ENCODE results near the gene PRKRIP1.
"Not testable (repeated sequence)": the region's sequence is repeated elsewhere in the genome, so short reads cannot be mapped to it uniquely, and the experiment has no call there.

The PRKRIP1 gene

DNA sequence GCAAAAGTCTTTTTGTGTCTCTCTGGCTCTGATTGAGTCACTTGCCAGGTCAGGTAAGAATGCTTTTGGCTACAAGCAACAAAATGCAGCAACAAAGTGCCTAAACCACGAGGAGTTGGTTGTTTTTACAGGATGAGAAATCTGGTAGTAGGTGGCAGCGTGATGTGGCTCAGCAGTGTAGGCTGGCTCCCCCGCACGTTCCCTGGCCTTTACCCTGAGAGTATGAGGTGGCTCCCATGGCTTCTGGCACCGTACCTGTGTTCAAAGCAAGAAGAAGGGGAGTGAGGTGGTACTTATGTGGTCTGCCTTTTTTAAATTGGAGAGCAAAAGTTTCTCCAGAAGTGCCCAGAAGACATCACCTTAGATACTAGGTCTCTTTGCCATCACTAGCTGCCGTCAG lies 11.7 kb downstream of the PRKRIP1 start:
- H3K23ac ChIP-seq (ENCODE audit: low read length): no peak overlapping the region
- H3K4me1 ChIP-seq (ENCODE audit: control insufficient read depth, low read depth, low read length): no peaks in the 10 kb centered on the region
- H3K36me3 ChIP-seq (ENCODE audit: control insufficient read depth, insufficient read depth, low read length): peaks cover 12% of the 10 kb centered on the region
- no peak overlapping the region for H3K4ac ChIP-seq (ENCODE audit: low read depth, low read length)
- no peak overlapping the region for H3K9ac ChIP-seq (ENCODE audit: low read length)
- H3K4me2 ChIP-seq (ENCODE audit: low read length): no peak overlapping the region
- no CpG with 5 or more reads among the region's 6 CpGs for WGBS (ENCODE audit: extremely low coverage, insufficient coverage, low lambda C conversion rate)
- H3K79me2 ChIP-seq (ENCODE audit: control insufficient read depth, insufficient read depth, low read length): no peaks in the 10 kb centered on the region
- no peak overlapping the region for H2BK120ac ChIP-seq (ENCODE audit: low read depth, low read length)
- no peaks in the 10 kb centered on the region for H3K27me3 ChIP-seq (ENCODE audit: insufficient read depth, low read length, poor library complexity)
- no peak overlapping the region for H4K8ac ChIP-seq (ENCODE audit: low read depth, low read length)
- H3K56ac ChIP-seq (ENCODE audit: low read length): no peak overlapping the region
- H3K79me1 ChIP-seq (ENCODE audit: low read length): peaks cover 2% of the 10 kb centered on the region
- H2BK5ac ChIP-seq (ENCODE audit: low read length): no peak overlapping the region
- H3K18ac ChIP-seq (ENCODE audit: low read length): no peak overlapping the region
- H3K27ac ChIP-seq (ENCODE audit: low read depth, low read length): no peak overlapping the region
- no peak for DNase-seq
- no peak overlapping the region for H2BK15ac ChIP-seq (replicated peaks; ENCODE audit: low read depth)
- no peak overlapping the region for H4K5ac ChIP-seq (ENCODE audit: low read length)
- no peak overlapping the region for H2AK5ac ChIP-seq (ENCODE audit: low read length)
- no peak overlapping the region for H3K4me3 ChIP-seq (ENCODE audit: low read length)

DNA sequence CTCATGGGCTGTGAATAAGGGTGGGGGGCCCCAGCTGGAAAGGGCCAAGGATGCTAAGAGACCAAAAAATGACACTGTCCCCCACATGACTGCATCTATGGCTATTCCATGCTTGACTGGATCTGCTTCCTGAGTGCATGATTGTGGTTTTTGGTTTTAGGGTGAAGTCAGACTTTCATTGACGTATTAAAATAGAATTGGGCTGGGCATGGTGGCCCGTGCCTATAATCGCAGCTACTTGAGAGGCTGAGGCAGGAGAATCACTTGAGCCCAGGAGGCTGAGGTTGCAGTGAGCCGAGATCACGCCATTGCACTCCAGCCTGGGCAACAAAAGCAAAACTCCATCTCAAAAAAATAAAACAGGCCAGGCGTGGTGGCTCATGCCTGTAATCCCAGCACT lies 12.4 kb downstream of the PRKRIP1 start:
- H2AK5ac ChIP-seq (ENCODE audit: low read length); H4K5ac ChIP-seq (ENCODE audit: low read length); H3K23ac ChIP-seq (ENCODE audit: low read length); H3K27me3 ChIP-seq (ENCODE audit: insufficient read depth, low read length, poor library complexity); H3K4me2 ChIP-seq (ENCODE audit: low read length); H3K79me2 ChIP-seq (ENCODE audit: control insufficient read depth, insufficient read depth, low read length); H4K8ac ChIP-seq (ENCODE audit: low read depth, low read length); H3K4me1 ChIP-seq (ENCODE audit: control insufficient read depth, low read depth, low read length); H2BK5ac ChIP-seq (ENCODE audit: low read length); H3K27ac ChIP-seq (ENCODE audit: low read depth, low read length); H3K4ac ChIP-seq (ENCODE audit: low read depth, low read length); H2BK15ac ChIP-seq (replicated peaks; ENCODE audit: low read depth); H3K9ac ChIP-seq (ENCODE audit: low read length); DNase-seq; H3K79me1 ChIP-seq (ENCODE audit: low read length); H3K56ac ChIP-seq (ENCODE audit: low read length); H3K4me3 ChIP-seq (ENCODE audit: low read length); H3K18ac ChIP-seq (ENCODE audit: low read length); H2BK120ac ChIP-seq (ENCODE audit: low read depth, low read length): not testable (repeated sequence)
- peaks cover 12% of the 10 kb centered on the region for H3K36me3 ChIP-seq (ENCODE audit: control insufficient read depth, insufficient read depth, low read length)
- no CpG with 5 or more reads among the region's 6 CpGs for WGBS (ENCODE audit: extremely low coverage, insufficient coverage, low lambda C conversion rate)

DNA sequence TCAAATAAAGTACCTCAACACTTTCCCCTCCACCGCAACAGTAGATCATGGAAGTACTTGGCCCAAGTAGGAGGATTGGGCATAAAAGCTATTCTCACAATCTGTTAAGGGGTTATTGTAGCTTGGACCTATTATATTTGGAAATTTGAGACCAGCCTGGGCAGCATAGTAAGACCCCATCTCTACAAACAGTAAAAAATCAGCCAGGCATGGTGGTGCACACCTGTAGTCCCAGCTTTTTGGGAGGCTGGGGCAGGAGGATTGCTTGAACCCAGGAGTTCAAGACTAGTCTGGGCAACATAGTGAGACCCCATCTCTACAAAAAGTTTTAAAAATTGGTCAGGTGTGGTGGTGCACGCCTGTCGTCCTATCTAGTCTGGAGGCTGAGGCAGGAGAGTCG lies 13.2 kb downstream of the PRKRIP1 start:
- H3K4me3 ChIP-seq (ENCODE audit: low read length): no peak overlapping the region

DNA sequence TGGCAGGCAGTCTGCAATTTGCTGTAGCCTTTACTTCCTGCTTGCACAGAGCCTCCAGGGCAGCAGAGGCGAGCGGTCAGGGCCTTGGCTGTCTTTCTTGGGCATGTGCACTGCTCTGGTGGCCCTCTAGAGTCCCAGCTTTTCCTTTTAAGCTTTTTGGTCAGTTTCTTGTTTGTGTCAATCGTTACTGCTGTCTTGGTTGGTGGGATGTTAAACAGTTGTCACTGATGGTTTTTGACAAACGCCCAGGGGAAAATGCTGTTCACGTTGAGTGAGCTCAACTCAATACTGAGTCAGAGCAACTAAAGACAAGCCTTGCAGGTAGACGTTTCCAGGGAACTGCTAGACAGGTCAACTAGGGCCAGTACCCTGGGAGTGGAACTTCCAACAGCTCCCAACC lies 14.0 kb downstream of the PRKRIP1 start:
- Histone ChIP-seq H3K9ac (ENCODE audit: low read length) (no peak overlapping the region), H2AK5ac (ENCODE audit: low read length) (no peak overlapping the region), H3K79me1 (ENCODE audit: low read length) (peaks cover 3% of the 10 kb centered on the region), H2BK5ac (ENCODE audit: low read length) (no peak overlapping the region), H2BK120ac (ENCODE audit: low read depth, low read length) (no peak overlapping the region), H3K4me1 (ENCODE audit: control insufficient read depth, low read depth, low read length) (no peaks in the 10 kb centered on the region), H3K79me2 (ENCODE audit: control insufficient read depth, insufficient read depth, low read length) (no peaks in the 10 kb centered on the region), H3K4ac (ENCODE audit: low read depth, low read length) (no peak overlapping the region), H3K4me3 (ENCODE audit: low read length) (no peak overlapping the region), H3K4me2 (ENCODE audit: low read length) (no peak overlapping the region), H4K8ac (ENCODE audit: low read depth, low read length) (no peak overlapping the region), H3K27ac (ENCODE audit: low read depth, low read length) (no peak overlapping the region), H4K5ac (ENCODE audit: low read length) (no peak overlapping the region), H3K18ac (ENCODE audit: low read length) (no peak overlapping the region), H3K23ac (ENCODE audit: low read length) (no peak overlapping the region), H3K56ac (ENCODE audit: low read length) (no peak overlapping the region), H3K27me3 (ENCODE audit: insufficient read depth, low read length, poor library complexity) (no peaks in the 10 kb centered on the region), H3K36me3 (ENCODE audit: control insufficient read depth, insufficient read depth, low read length) (peaks cover 12% of the 10 kb centered on the region), H2BK15ac (replicated peaks; ENCODE audit: low read depth) (no peak overlapping the region)
- WGBS (ENCODE audit: extremely low coverage, insufficient coverage, low lambda C conversion rate): no CpG with 5 or more reads among the region's 6 CpGs
- no peak for DNase-seq

More for the DNA sequence above, 13.2 kb downstream of the PRKRIP1 start:
- H3K4ac ChIP-seq (ENCODE audit: low read depth, low read length): no peak overlapping the region
- no peak overlapping the region for H2AK5ac ChIP-seq (ENCODE audit: low read length)
- H3K9ac ChIP-seq (ENCODE audit: low read length): no peak overlapping the region
- H3K79me1 ChIP-seq (ENCODE audit: low read length): peaks cover 3% of the 10 kb centered on the region
- H3K36me3 ChIP-seq (ENCODE audit: control insufficient read depth, insufficient read depth, low read length): peaks cover 12% of the 10 kb centered on the region
- no peaks in the 10 kb centered on the region for H3K27me3 ChIP-seq (ENCODE audit: insufficient read depth, low read length, poor library complexity)
- no peaks in the 10 kb centered on the region for H3K4me1 ChIP-seq (ENCODE audit: control insufficient read depth, low read depth, low read length)
- no peak overlapping the region for H2BK120ac ChIP-seq (ENCODE audit: low read depth, low read length)
- H3K23ac ChIP-seq (ENCODE audit: low read length): no peak overlapping the region
- DNase-seq: no peak
- H3K27ac ChIP-seq (ENCODE audit: low read depth, low read length): no peak overlapping the region
- H3K56ac ChIP-seq (ENCODE audit: low read length): no peak overlapping the region
- H4K5ac ChIP-seq (ENCODE audit: low read length): no peak overlapping the region
- no peak overlapping the region for H4K8ac ChIP-seq (ENCODE audit: low read depth, low read length)
- no peak overlapping the region for H3K18ac ChIP-seq (ENCODE audit: low read length)
- no CpG with 5 or more reads among the region's 4 CpGs for WGBS (ENCODE audit: extremely low coverage, insufficient coverage, low lambda C conversion rate)
- no peaks in the 10 kb centered on the region for H3K79me2 ChIP-seq (ENCODE audit: control insufficient read depth, insufficient read depth, low read length)
- no peak overlapping the region for H3K4me2 ChIP-seq (ENCODE audit: low read length)
- no peak overlapping the region for H2BK5ac ChIP-seq (ENCODE audit: low read length)
- no peak overlapping the region for H2BK15ac ChIP-seq (replicated peaks; ENCODE audit: low read depth)

DNA sequence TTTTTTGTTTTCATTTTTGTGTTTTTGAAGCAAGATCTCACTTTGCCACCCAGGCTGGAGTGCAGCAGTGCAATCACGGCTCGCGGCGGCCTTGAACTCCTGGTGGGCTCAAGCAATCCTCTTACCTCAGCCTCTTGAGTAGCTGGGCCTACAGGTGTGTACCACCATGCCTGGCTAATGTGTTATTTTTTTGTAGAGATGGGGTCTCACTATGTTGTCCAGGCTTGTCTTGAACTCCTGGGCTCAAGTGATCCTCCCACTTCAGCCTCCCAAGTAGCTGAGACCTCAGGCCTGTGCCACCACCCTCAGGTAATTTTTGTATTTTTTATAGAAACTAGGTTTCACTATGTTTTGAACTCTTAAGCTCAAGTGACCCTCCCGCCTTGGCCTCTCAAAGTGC lies 14.8 kb downstream of the PRKRIP1 start:
- DNase-seq: no peak
- no peak overlapping the region for H3K27ac ChIP-seq (ENCODE audit: low read depth, low read length)
- no CpG with 5 or more reads among the region's 5 CpGs for WGBS (ENCODE audit: extremely low coverage, insufficient coverage, low lambda C conversion rate)

DNA sequence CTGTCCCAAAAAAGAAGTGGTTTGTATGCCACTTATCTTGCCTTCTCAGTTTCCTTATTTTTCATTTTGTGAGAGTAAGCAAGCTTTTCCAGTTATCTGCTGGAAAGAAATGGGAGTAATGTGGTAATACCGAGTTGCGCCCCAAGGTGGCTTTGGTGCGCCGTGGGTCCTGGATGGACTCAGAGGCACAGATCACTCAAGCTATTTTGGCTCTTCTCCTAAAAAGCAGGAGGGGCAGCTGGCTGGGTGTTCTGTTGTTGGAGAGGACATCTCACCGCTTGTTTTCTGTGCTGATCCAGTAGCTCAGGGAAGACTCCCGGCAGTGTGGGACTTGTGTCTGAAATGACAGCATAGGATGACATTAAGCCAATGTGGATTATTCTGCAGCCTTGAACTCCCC lies 16.4 kb downstream of the PRKRIP1 start:
- Histone ChIP-seq H2BK5ac (ENCODE audit: low read length) (no peak overlapping the region), H3K27ac (ENCODE audit: low read depth, low read length) (no peak overlapping the region), H3K56ac (ENCODE audit: low read length) (no peak overlapping the region), H3K4me1 (ENCODE audit: control insufficient read depth, low read depth, low read length) (no peaks in the 10 kb centered on the region), H2BK120ac (ENCODE audit: low read depth, low read length) (no peak overlapping the region), H3K79me2 (ENCODE audit: control insufficient read depth, insufficient read depth, low read length) (no peaks in the 10 kb centered on the region), H3K4me2 (ENCODE audit: low read length) (no peak overlapping the region), H3K23ac (ENCODE audit: low read length) (no peak overlapping the region), H4K8ac (ENCODE audit: low read depth, low read length) (no peak overlapping the region), H2AK5ac (ENCODE audit: low read length) (no peak overlapping the region), H3K4ac (ENCODE audit: low read depth, low read length) (no peak overlapping the region), H3K36me3 (ENCODE audit: control insufficient read depth, insufficient read depth, low read length) (peaks cover 12% of the 10 kb centered on the region), H4K5ac (ENCODE audit: low read length) (no peak overlapping the region), H3K4me3 (ENCODE audit: low read length) (no peak overlapping the region), H2BK15ac (replicated peaks; ENCODE audit: low read depth) (no peak overlapping the region), H3K9ac (ENCODE audit: low read length) (no peak overlapping the region), H3K79me1 (ENCODE audit: low read length) (peaks cover 3% of the 10 kb centered on the region), H3K27me3 (ENCODE audit: insufficient read depth, low read length, poor library complexity) (no peaks in the 10 kb centered on the region), H3K18ac (ENCODE audit: low read length) (no peak overlapping the region)
- no CpG with 5 or more reads among the region's 6 CpGs for WGBS (ENCODE audit: extremely low coverage, insufficient coverage, low lambda C conversion rate)
- peak; percentile 47 for DNase-seq

More for the DNA sequence above, 14.8 kb downstream of the PRKRIP1 start:
- Histone ChIP-seq H3K36me3 (ENCODE audit: control insufficient read depth, insufficient read depth, low read length) (peaks cover 12% of the 10 kb centered on the region), H3K27me3 (ENCODE audit: insufficient read depth, low read length, poor library complexity) (no peaks in the 10 kb centered on the region), H2AK5ac (ENCODE audit: low read length) (no peak overlapping the region), H3K79me1 (ENCODE audit: low read length) (peaks cover 3% of the 10 kb centered on the region), H4K5ac (ENCODE audit: low read length) (no peak overlapping the region), H3K4me2 (ENCODE audit: low read length) (no peak overlapping the region), H3K9ac (ENCODE audit: low read length) (no peak overlapping the region), H3K56ac (ENCODE audit: low read length) (no peak overlapping the region), H2BK120ac (ENCODE audit: low read depth, low read length) (no peak overlapping the region), H2BK5ac (ENCODE audit: low read length) (no peak overlapping the region), H4K8ac (ENCODE audit: low read depth, low read length) (no peak overlapping the region), H3K79me2 (ENCODE audit: control insufficient read depth, insufficient read depth, low read length) (no peaks in the 10 kb centered on the region), H2BK15ac (replicated peaks; ENCODE audit: low read depth) (no peak overlapping the region), H3K4me3 (ENCODE audit: low read length) (no peak overlapping the region), H3K4ac (ENCODE audit: low read depth, low read length) (no peak overlapping the region), H3K23ac (ENCODE audit: low read length) (no peak overlapping the region), H3K18ac (ENCODE audit: low read length) (no peak overlapping the region), H3K4me1 (ENCODE audit: control insufficient read depth, low read depth, low read length) (no peaks in the 10 kb centered on the region)
